ENCODE data around the gene SATB2. TPM values are rescaled to one million over a fixed set of nuclear protein-coding genes. Genes with fewer than 3 reads are reported as not detected.

The SATB2 gene
- total and polyA plus RNA-seq, 2 experiments from 2014 or later, result 1.6 to 6.0 TPM

DNA sequence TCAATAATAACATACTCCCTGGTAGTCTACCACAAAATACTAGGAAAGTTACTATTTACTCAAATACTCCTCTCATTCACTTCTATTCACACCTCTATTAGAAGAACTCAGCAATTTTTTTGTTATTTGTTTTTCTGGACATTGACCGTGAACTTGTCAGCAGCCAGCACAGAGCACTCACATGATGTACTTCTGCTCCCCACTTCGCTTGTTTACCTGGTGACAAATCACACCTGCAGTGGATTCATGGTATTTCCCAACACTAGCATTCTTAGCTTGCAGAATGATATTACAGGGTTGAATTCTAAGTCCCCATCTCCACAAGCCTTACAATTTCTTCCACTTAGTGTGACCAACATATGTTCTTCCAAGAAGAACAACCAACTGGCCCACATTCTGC lies 238.2 kb downstream of the SATB2 start:
- Histone ChIP-seq H3K27me3 (ENCODE audit: insufficient read depth) (no peaks in the 10 kb centered on the region), H3K9me2 (ENCODE audit: insufficient read depth) (peaks cover 18% of the 10 kb centered on the region), H3K27ac (ENCODE audit: low read depth) (no peak overlapping the region), H3K4me1 (ENCODE audit: insufficient read depth) (no peaks in the 10 kb centered on the region), H3F3A (replicated peaks; ENCODE audit: low read depth) (no peaks in the 10 kb centered on the region), H4K20me1 (replicated peaks; ENCODE audit: insufficient read depth) (no peaks in the 10 kb centered on the region), H2AFZ (no peak overlapping the region), H3K36me3 (ENCODE audit: insufficient read depth) (no peaks in the 10 kb centered on the region), H3K4me3 (no peak overlapping the region), H3K79me2 (replicated peaks; ENCODE audit: insufficient read depth) (no peaks in the 10 kb centered on the region), H3K4me2 (no peak overlapping the region)
- Mint-ChIP-seq H3K4me3 (no peak overlapping the region), H3K9me3 (no peaks in the 10 kb centered on the region), H3K27ac (no peak overlapping the region), H3K4me1 (no peaks in the 10 kb centered on the region), H3K36me3 (ENCODE audit: low read depth) (no peaks in the 10 kb centered on the region), H3K27me3 (ENCODE audit: insufficient read depth, low read depth, poor library complexity) (peaks cover 1% of the 10 kb centered on the region)
- DNase-seq (ENCODE audit: low spot score), result no peak
- TF ChIP-seq, protein P1, sequence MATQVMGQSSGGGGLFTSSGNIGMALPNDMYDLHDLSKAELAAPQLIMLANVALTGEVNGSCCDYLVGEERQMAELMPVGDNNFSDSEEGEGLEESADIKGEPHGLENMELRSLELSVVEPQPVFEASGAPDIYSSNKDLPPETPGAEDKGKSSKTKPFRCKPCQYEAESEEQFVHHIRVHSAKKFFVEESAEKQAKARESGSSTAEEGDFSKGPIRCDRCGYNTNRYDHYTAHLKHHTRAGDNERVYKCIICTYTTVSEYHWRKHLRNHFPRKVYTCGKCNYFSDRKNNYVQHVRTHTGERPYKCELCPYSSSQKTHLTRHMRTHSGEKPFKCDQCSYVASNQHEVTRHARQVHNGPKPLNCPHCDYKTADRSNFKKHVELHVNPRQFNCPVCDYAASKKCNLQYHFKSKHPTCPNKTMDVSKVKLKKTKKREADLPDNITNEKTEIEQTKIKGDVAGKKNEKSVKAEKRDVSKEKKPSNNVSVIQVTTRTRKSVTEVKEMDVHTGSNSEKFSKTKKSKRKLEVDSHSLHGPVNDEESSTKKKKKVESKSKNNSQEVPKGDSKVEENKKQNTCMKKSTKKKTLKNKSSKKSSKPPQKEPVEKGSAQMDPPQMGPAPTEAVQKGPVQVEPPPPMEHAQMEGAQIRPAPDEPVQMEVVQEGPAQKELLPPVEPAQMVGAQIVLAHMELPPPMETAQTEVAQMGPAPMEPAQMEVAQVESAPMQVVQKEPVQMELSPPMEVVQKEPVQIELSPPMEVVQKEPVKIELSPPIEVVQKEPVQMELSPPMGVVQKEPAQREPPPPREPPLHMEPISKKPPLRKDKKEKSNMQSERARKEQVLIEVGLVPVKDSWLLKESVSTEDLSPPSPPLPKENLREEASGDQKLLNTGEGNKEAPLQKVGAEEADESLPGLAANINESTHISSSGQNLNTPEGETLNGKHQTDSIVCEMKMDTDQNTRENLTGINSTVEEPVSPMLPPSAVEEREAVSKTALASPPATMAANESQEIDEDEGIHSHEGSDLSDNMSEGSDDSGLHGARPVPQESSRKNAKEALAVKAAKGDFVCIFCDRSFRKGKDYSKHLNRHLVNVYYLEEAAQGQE (IDR thresholded peaks at IDR 0.05; ENCODE audit: unreplicated experiment), result no peak
- TF ChIP-seq EZH2 (IDR thresholded peaks at IDR 0.05; ENCODE audit: low read depth, unreplicated experiment) (no peak), EZH2phosphoT487 (IDR thresholded peaks at IDR 0.05; ENCODE audit: unreplicated experiment) (no peak), ZNF462 (CRISPR knock-in tag; IDR thresholded peaks at IDR 0.05) (no peak), ZNF114 (CRISPR knock-in tag; IDR thresholded peaks at IDR 0.05) (no peak), STAT1 (IDR thresholded peaks at IDR 0.05; ENCODE audit: unreplicated experiment) (no peak), JUNB (IDR thresholded peaks at IDR 0.05; ENCODE audit: unreplicated experiment) (no peak), CREB1 (CRISPR knock-in tag; IDR thresholded peaks at IDR 0.05; ENCODE audit: low read depth) (no peak), ZNF331 (CRISPR knock-in tag; IDR thresholded peaks at IDR 0.05; ENCODE audit: low read depth) (no peak), NANOG (IDR thresholded peaks at IDR 0.05; ENCODE audit: borderline replicate concordance) (no peak), POLR2AphosphoS5 (IDR thresholded peaks at IDR 0.05; ENCODE audit: low read depth) (no peak)
- TF ChIP-seq, protein P2, sequence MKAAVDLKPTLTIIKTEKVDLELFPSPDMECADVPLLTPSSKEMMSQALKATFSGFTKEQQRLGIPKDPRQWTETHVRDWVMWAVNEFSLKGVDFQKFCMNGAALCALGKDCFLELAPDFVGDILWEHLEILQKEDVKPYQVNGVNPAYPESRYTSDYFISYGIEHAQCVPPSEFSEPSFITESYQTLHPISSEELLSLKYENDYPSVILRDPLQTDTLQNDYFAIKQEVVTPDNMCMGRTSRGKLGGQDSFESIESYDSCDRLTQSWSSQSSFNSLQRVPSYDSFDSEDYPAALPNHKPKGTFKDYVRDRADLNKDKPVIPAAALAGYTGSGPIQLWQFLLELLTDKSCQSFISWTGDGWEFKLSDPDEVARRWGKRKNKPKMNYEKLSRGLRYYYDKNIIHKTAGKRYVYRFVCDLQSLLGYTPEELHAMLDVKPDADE (IDR thresholded peaks at IDR 0.05), result no peak
- TF ChIP-seq, protein P3, sequence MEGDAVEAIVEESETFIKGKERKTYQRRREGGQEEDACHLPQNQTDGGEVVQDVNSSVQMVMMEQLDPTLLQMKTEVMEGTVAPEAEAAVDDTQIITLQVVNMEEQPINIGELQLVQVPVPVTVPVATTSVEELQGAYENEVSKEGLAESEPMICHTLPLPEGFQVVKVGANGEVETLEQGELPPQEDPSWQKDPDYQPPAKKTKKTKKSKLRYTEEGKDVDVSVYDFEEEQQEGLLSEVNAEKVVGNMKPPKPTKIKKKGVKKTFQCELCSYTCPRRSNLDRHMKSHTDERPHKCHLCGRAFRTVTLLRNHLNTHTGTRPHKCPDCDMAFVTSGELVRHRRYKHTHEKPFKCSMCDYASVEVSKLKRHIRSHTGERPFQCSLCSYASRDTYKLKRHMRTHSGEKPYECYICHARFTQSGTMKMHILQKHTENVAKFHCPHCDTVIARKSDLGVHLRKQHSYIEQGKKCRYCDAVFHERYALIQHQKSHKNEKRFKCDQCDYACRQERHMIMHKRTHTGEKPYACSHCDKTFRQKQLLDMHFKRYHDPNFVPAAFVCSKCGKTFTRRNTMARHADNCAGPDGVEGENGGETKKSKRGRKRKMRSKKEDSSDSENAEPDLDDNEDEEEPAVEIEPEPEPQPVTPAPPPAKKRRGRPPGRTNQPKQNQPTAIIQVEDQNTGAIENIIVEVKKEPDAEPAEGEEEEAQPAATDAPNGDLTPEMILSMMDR (conservative IDR thresholded peaks at IDR 0.05; ENCODE audit: low read depth in 2 of 2), result no peak
- ATAC-seq, result no peak
